H9 (cell line): ENCODE measurements around the gene HNMT. TPM values are rescaled to one million over a fixed set of nuclear protein-coding genes. Genes with fewer than 3 reads are reported as not detected.

Experiments used
- DNase-seq: peaks from one replicate; pipeline ENCODE4 v3.0.0-alpha.2; 2017
- H2AFZ ChIP-seq: one replicate; pipeline ENCODE4 v1.6.1; 2013; ENCODE audit warnings: mild to moderate bottlenecking, low read length, control low read depth, moderate library complexity
- H2AK5ac ChIP-seq: 2 replicates; pipeline ENCODE4 v1.6.1; 2013; ENCODE audit warnings: low read length, control low read depth, mixed read lengths; ENCODE audit not compliant: insufficient read length
- H2BK120ac ChIP-seq: one replicate; pipeline ENCODE4 v1.6.1; 2013; ENCODE audit warnings: low read depth, mild to moderate bottlenecking, low read length, control low read depth, inconsistent platforms; ENCODE audit not compliant: poor library complexity, severe bottlenecking
- H2BK12ac ChIP-seq: 2 replicates; pipeline ENCODE4 v1.6.1; 2013; ENCODE audit warnings: low read length, control low read depth, mixed read lengths, low read depth; ENCODE audit not compliant: insufficient read length
- H2BK15ac ChIP-seq: 2 replicates; pipeline ENCODE4 v1.6.1; 2013; ENCODE audit warnings: low read depth, low read length, control low read depth
- H2BK20ac ChIP-seq: one replicate; pipeline ENCODE4 v1.6.1; 2013; ENCODE audit warnings: low read depth, mild to moderate bottlenecking, low read length, control low read depth, inconsistent platforms; ENCODE audit not compliant: poor library complexity, severe bottlenecking
- H2BK5ac ChIP-seq: 2 replicates; pipeline ENCODE4 v1.6.1; 2013; ENCODE audit warnings: low read length, control low read depth, mixed read lengths; ENCODE audit not compliant: insufficient read length
- H3K14ac ChIP-seq: 2 replicates; pipeline ENCODE4 v1.6.1; 2013; ENCODE audit warnings: low read length, control low read depth; ENCODE audit not compliant: insufficient read depth
- H3K18ac ChIP-seq: 2 replicates; pipeline ENCODE4 v1.6.1; 2013; ENCODE audit warnings: low read depth, mild to moderate bottlenecking, mixed read lengths, low read length, control low read depth; ENCODE audit not compliant: insufficient read length
- H3K23ac ChIP-seq: 2 replicates; pipeline ENCODE4 v1.6.1; 2013; ENCODE audit warnings: low read length, control low read depth, mixed read lengths, low read depth; ENCODE audit not compliant: insufficient read length
- H3K23me2 ChIP-seq: 2 replicates; pipeline ENCODE4 v1.6.1; 2013; ENCODE audit warnings: low read depth, mild to moderate bottlenecking, mixed read lengths, low read length, control low read depth; ENCODE audit not compliant: insufficient read length, poor library complexity, severe bottlenecking
- H3K27ac ChIP-seq: 2 replicates; pipeline ENCODE4 v1.5.1; 2013; ENCODE audit warnings: low read length, control low read depth, mixed read lengths, low read depth; ENCODE audit not compliant: insufficient read length
- H3K27me3 ChIP-seq: 2 replicates; pipeline ENCODE4 v1.6.1; 2013; ENCODE audit warnings: low read length, control low read depth, inconsistent platforms; ENCODE audit not compliant: insufficient read depth
- H3K4ac ChIP-seq: 2 replicates; pipeline ENCODE4 v1.6.1; 2013; ENCODE audit warnings: low read depth, mild to moderate bottlenecking, control low read depth, inconsistent platforms, low read length, moderate library complexity
- H3K4me1 ChIP-seq: 2 replicates; pipeline ENCODE4 v1.6.1; 2013; ENCODE audit warnings: low read length, control low read depth, inconsistent platforms; ENCODE audit not compliant: insufficient read depth
- H3K4me2 ChIP-seq: 2 replicates; pipeline ENCODE4 v1.6.1; 2013; ENCODE audit warnings: low read length, control low read depth, mixed read lengths; ENCODE audit not compliant: insufficient read length, insufficient read depth
- H3K56ac ChIP-seq: 2 replicates; pipeline ENCODE4 v1.6.1; 2013; ENCODE audit warnings: low read depth, mild to moderate bottlenecking, mixed read lengths, low read length, control low read depth; ENCODE audit not compliant: insufficient read length
- H3K79me1 ChIP-seq: 2 replicates; pipeline ENCODE4 v1.6.1; 2013; ENCODE audit warnings: low read depth, mild to moderate bottlenecking, moderate library complexity, low read length, control low read depth, inconsistent platforms; ENCODE audit not compliant: insufficient read depth, poor library complexity, severe bottlenecking
- H3K79me2 ChIP-seq: 2 replicates; pipeline ENCODE4 v1.6.1; 2013; ENCODE audit warnings: low read length, control low read depth, inconsistent platforms; ENCODE audit not compliant: insufficient read depth
- H3K9ac ChIP-seq: 2 replicates; pipeline ENCODE4 v1.6.1; 2013; ENCODE audit warnings: low read length, control low read depth, mixed read lengths; ENCODE audit not compliant: insufficient read length; ENCODE audit errors: extremely low read depth
- H3K9me3 ChIP-seq: one replicate; pipeline ENCODE4 v1.6.1; 2013; ENCODE audit warnings: low read depth, low read length, inconsistent platforms; ENCODE audit not compliant: control insufficient read depth
- H3T11ph ChIP-seq: one replicate; pipeline ENCODE4 v1.6.1; 2013; ENCODE audit warnings: mild to moderate bottlenecking, low read length, control low read depth, inconsistent platforms
- H4K20me1 ChIP-seq: one replicate; pipeline ENCODE4 v1.6.1; 2013; ENCODE audit not compliant: control insufficient read depth, insufficient read length, insufficient read depth
- H4K5ac ChIP-seq: 2 replicates; pipeline ENCODE4 v1.6.1; 2013; ENCODE audit warnings: low read depth, mild to moderate bottlenecking, mixed read lengths, low read length, control low read depth; ENCODE audit not compliant: insufficient read length
- H4K8ac ChIP-seq: replicated peaks from 2 replicates; pipeline ENCODE4 v1.6.1; 2013; ENCODE audit warnings: low read length, control low read depth, mixed read lengths, low read depth; ENCODE audit not compliant: insufficient read length
- H4K91ac ChIP-seq: 2 replicates; pipeline ENCODE4 v1.6.1; 2013; ENCODE audit warnings: low read depth, mild to moderate bottlenecking, moderate library complexity, mixed read lengths, low read length, control low read depth; ENCODE audit not compliant: insufficient read length
- H3K27ac Mint-ChIP-seq, 3 experiments: 2 replicates in 2 of 3; 3 replicates in 1 of 3; pipeline ENCODE4 v1.8.0; 2020 to 2021; ENCODE audit warnings: mixed read lengths in 3 of 3, mild to moderate bottlenecking in 1 of 3, moderate library complexity in 1 of 3
- H3K27me3 Mint-ChIP-seq: 2 replicates; pipeline ENCODE4 v1.8.0; 2021; ENCODE audit warnings: low read depth, mild to moderate bottlenecking, moderate library complexity, mixed read lengths
- H3K36me3 Mint-ChIP-seq, 3 experiments: 2 replicates in 2 of 3; 3 replicates in 1 of 3; pipeline ENCODE4 v1.8.0; 2020 to 2021; ENCODE audit warnings: low read depth in 3 of 3, mixed read lengths in 3 of 3; ENCODE audit not compliant: insufficient read depth in 1 of 3
- H3K4me1 Mint-ChIP-seq, 2 experiments: 2 replicates each; pipeline ENCODE4 v1.8.0; 2020; ENCODE audit warnings: mixed read lengths in 2 of 2
- H3K4me3 Mint-ChIP-seq, 2 experiments: 2 replicates in 1 of 2; 3 replicates in 1 of 2; pipeline ENCODE4 v1.8.0; 2020 to 2021; ENCODE audit warnings: mild to moderate bottlenecking in 2 of 2, mixed read lengths in 2 of 2, moderate library complexity in 1 of 2
- H3K9me3 Mint-ChIP-seq, 2 experiments: 2 replicates in 1 of 2; 3 replicates in 1 of 2; pipeline ENCODE4 v1.8.0; 2020; ENCODE audit warnings: mild to moderate bottlenecking in 2 of 2, mixed read lengths in 2 of 2, moderate library complexity in 1 of 2
- WGBS: extraction: QIAGEN DNeasy Blood & Tissue Kit; methylation state at CpG from one replicate; pipeline ENCODE4 v1.1.7; 2013; ENCODE audit warnings: missing lambda C conversion rate, low lambda C conversion rate, mixed read lengths; ENCODE audit not compliant: insufficient read length; ENCODE audit errors: extremely low coverage; 5-methylcytosine and 5-hydroxymethylcytosine counted together
- total RNA-seq: library from RNA; stranded (reverse); gene quantifications from 2 replicates; pipeline ENCODE4 v1.2.1, GENCODE V29; 2021
- TF ChIP-seq, protein P1 (sequence below): fragments of 200-600 bp; sonication (generic); conservative IDR thresholded peaks from 3 replicates; pipeline ENCODE4 v1.8.0; 2021; ENCODE audit warnings: antibody characterized with exemption, mild to moderate bottlenecking

HNMT gene
- total RNA-seq, 1 experiment from 2014 or later = 1.3 TPM

DNA sequence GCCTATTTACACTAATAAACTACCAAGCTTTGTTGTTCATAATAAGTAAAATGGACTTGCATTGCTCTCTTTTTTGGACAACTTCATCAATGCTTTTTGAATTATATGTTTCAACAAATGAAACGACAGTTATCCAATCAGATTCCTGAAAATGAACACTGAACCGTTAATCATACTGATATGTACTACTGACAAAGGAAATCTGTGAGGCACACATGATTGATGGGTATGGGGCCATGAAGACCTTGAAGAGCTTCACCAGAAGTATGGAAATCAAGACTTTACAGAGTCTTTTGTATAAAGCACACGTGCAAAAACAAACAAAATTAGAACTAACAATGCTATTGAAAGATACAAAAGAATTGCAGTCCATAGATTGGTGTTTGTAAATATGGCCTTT lies 51.2 kb downstream of the HNMT start:
- Histone ChIP-seq H2AK5ac (no peak overlapping the region), H4K91ac (no peak overlapping the region), H4K5ac (no peak overlapping the region), H2BK20ac (no peak overlapping the region), H3K9me3 (no peaks in the 10 kb centered on the region), H3K23me2 (no peaks in the 10 kb centered on the region), H3K4ac (no peak overlapping the region), H2AFZ (no peak overlapping the region), H3K18ac (no peak overlapping the region), H3K79me2 (no peaks in the 10 kb centered on the region), H3K14ac (no peak overlapping the region), H2BK5ac (no peak overlapping the region), H3K27me3 (no peaks in the 10 kb centered on the region), H3K4me1 (no peaks in the 10 kb centered on the region), H4K20me1 (no peaks in the 10 kb centered on the region), H3K4me2 (no peak overlapping the region), H3K23ac (no peak overlapping the region), H4K8ac (no peak overlapping the region), H3K56ac (no peak overlapping the region), H3K9ac (no peak overlapping the region), H3K79me1 (no peaks in the 10 kb centered on the region), H3K27ac (no peak overlapping the region), H2BK15ac (no peak overlapping the region), H2BK120ac (no peak overlapping the region), H3T11ph (no peak overlapping the region), H2BK12ac (no peak overlapping the region)
- Mint-ChIP-seq H3K27ac (no peak overlapping the region), H3K36me3 (no peaks in the 10 kb centered on the region; a peak in 1 of 7 replicates), H3K4me3 (no peak overlapping the region), H3K27me3 (no peaks in the 10 kb centered on the region), H3K4me1 (0 out of 4 replicates have a peak, but pooled peaks cover 0 to 4% of the 10 kb centered on the region in 2 experiments), H3K9me3 (no peaks in the 10 kb centered on the region)
- no CpG with 5 or more reads among the region's 3 CpGs for WGBS
- no peak for DNase-seq
- TF ChIP-seq, protein P1, sequence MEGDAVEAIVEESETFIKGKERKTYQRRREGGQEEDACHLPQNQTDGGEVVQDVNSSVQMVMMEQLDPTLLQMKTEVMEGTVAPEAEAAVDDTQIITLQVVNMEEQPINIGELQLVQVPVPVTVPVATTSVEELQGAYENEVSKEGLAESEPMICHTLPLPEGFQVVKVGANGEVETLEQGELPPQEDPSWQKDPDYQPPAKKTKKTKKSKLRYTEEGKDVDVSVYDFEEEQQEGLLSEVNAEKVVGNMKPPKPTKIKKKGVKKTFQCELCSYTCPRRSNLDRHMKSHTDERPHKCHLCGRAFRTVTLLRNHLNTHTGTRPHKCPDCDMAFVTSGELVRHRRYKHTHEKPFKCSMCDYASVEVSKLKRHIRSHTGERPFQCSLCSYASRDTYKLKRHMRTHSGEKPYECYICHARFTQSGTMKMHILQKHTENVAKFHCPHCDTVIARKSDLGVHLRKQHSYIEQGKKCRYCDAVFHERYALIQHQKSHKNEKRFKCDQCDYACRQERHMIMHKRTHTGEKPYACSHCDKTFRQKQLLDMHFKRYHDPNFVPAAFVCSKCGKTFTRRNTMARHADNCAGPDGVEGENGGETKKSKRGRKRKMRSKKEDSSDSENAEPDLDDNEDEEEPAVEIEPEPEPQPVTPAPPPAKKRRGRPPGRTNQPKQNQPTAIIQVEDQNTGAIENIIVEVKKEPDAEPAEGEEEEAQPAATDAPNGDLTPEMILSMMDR = no peak
